ENCODE measurements around the gene NFATC2. TPM values are rescaled to one million over a fixed set of nuclear protein-coding genes. Genes with fewer than 3 reads are reported as not detected.

The NFATC2 gene
- total and polyA plus RNA-seq, 2 experiments from 2014 or later, result 4.9 to 8.3 TPM

DNA sequence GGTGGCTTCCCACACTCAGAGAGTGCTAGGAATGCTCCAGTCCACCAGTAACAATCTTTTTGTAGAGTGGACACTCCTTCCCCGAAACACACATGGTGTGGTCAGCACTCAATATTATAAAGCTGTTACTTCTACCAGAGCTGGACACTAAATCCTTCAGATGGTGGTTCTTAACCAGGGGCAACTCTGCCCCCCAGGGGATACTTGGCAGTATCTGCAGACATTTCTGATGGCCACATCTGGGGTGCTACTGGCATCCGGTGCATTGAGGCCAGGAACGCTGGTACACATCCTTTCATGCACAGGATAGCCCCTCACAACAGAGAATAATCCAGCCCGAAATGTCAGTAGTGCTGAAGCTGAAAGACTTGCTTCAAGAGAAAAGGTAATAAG lies 124.4 kb downstream of the NFATC2 start:
- Histone ChIP-seq H3K9me3 (ENCODE audit: low read depth) (no peaks in the 10 kb centered on the region), H4K20me1 (ENCODE audit: insufficient read depth, poor library complexity, severe bottlenecking) (no peaks in the 10 kb centered on the region), H3K27me3 (no peaks in the 10 kb centered on the region), H3K4me3 (no peak overlapping the region), H2AFZ (no peak overlapping the region), H3K4me2 (no peak overlapping the region), H3K79me2 (no peaks in the 10 kb centered on the region), H3K9me2 (replicated peaks; ENCODE audit: insufficient read depth) (no peaks in the 10 kb centered on the region), H3K36me3 (replicated peaks; ENCODE audit: insufficient read depth, low read depth) (no peaks in the 10 kb centered on the region), H3K4me1 (ENCODE audit: insufficient read depth) (no peaks in the 10 kb centered on the region), H3K27ac (no peak overlapping the region)
- DNase-seq (ENCODE audit: low spot score), result no peak
- WGBS (ENCODE audit: low lambda C conversion rate, missing lambda C conversion rate), result 99% methylated on average over 4 of the region's 4 CpGs
- TF ChIP-seq EZH2phosphoT487 (IDR thresholded peaks at IDR 0.05; ENCODE audit: low read depth, severe bottlenecking, unreplicated experiment) (no peak), EZH2 (IDR thresholded peaks at IDR 0.05; ENCODE audit: borderline replicate concordance) (no peak)
- TF ChIP-seq, protein P1, sequence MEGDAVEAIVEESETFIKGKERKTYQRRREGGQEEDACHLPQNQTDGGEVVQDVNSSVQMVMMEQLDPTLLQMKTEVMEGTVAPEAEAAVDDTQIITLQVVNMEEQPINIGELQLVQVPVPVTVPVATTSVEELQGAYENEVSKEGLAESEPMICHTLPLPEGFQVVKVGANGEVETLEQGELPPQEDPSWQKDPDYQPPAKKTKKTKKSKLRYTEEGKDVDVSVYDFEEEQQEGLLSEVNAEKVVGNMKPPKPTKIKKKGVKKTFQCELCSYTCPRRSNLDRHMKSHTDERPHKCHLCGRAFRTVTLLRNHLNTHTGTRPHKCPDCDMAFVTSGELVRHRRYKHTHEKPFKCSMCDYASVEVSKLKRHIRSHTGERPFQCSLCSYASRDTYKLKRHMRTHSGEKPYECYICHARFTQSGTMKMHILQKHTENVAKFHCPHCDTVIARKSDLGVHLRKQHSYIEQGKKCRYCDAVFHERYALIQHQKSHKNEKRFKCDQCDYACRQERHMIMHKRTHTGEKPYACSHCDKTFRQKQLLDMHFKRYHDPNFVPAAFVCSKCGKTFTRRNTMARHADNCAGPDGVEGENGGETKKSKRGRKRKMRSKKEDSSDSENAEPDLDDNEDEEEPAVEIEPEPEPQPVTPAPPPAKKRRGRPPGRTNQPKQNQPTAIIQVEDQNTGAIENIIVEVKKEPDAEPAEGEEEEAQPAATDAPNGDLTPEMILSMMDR (IDR thresholded peaks at IDR 0.05; ENCODE audit: poor library complexity), result no peak

DNA sequence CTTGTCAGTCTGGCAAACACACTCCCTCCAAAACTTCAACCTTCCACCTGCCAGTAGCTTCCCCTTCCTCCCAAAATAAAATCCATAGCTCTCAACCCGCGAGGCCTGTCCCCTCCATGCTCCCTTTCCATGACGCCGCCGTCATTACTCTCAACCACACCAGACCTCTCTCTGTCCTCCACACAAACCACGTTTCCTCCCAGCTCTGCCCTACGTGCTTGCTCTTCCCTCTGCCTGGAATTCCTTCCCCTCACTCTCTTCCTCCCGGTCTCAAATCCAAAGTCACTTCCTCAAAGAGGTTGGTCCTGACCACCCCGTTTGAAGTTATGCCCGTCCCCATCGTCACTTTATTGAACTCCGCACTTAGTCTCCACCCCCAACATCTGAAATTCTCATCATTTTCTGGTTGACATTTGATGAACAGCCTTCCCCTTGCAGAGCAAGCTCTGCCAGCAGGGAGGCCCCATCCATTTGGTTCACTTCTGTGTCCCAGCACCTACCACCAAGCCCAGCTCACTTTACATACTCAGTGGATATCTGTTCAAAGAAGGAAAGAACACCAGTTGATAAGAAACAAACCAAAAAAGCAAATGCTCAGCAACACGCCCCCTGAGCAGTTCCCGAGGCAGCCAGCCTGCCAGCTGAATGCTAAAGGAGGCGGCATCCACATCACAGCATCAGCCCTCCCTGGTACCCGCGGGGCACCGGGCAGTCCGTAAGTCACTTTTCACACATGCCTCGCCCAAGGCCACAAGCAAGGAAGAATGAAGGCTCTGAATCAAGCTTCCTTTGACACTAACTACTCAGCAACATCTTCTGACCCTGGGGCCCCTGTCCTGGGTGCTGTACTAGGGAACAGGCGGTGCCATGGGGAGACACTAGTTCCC lies 125.0 kb downstream of the NFATC2 start:
- H3K4me3 ChIP-seq, result no peak overlapping the region
- WGBS (ENCODE audit: low lambda C conversion rate, missing lambda C conversion rate), result 90% methylated on average over 21 of the region's 21 CpGs

DNA sequence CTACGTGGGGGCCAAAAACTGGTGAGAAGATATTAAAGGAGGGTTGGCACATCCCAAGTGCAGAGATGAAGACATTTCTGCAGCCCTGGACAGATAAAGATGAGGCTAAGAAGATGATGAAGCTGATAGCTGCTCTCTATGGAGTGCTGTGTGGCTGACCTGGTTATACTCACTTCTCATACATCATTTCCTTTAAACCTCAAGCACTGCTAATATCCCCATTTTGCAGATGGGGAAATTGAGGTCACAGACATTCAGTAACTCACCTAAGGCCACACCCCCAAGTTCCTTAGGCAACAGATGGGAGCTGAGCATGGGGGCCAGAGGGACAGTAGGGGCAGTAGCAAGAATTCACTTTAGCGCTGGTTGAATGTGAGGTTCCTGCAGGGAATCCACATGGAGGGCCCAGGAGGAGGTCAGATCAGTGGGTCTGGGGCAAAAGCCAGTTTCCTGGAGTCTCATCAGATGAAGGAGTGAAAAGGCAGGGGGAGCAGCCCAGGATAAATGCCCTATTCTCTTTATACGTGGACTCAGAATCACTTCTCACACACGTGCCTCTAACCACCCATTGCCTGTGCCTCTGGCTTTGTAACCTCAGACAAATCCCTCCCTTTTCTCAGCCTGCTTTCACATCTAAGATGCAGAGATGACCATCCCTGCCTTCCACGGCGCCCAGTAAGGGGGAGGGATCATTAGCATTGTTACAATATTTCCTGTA lies 125.8 kb downstream of the NFATC2 start:
- H3K4me3 ChIP-seq, result no peak overlapping the region
- no peaks in the 10 kb centered on the region for H3K36me3 ChIP-seq (replicated peaks; ENCODE audit: insufficient read depth, low read depth)
- H3K4me1 ChIP-seq (ENCODE audit: insufficient read depth), result peaks cover 4% of the 10 kb centered on the region
- no peaks in the 10 kb centered on the region for H3K9me2 ChIP-seq (replicated peaks; ENCODE audit: insufficient read depth)
- H3K4me2 ChIP-seq, result no peak overlapping the region
- no peaks in the 10 kb centered on the region for H3K27me3 ChIP-seq
- no peak overlapping the region for H2AFZ ChIP-seq
- H3K27ac ChIP-seq, result no peak overlapping the region
- DNase-seq (ENCODE audit: low spot score), result no peak
- no peaks in the 10 kb centered on the region for H4K20me1 ChIP-seq (ENCODE audit: insufficient read depth, poor library complexity, severe bottlenecking)
- no peaks in the 10 kb centered on the region for H3K79me2 ChIP-seq
- whole genome bisulfite sequencing (ENCODE audit: low lambda C conversion rate, missing lambda C conversion rate), result 84% methylated on average over 6 of the region's 6 CpGs
- TF ChIP-seq EZH2 (IDR thresholded peaks at IDR 0.05; ENCODE audit: borderline replicate concordance) (no peak), EZH2phosphoT487 (IDR thresholded peaks at IDR 0.05; ENCODE audit: low read depth, severe bottlenecking, unreplicated experiment) (no peak)
- TF ChIP-seq, protein P1 (IDR thresholded peaks at IDR 0.05; ENCODE audit: poor library complexity), result no peak
- no peaks in the 10 kb centered on the region for H3K9me3 ChIP-seq (ENCODE audit: low read depth)

More for the DNA sequence above, 125.0 kb downstream of the NFATC2 start:
- H3K27ac ChIP-seq, result no peak overlapping the region
- no peaks in the 10 kb centered on the region for H3K79me2 ChIP-seq
- no peak for DNase-seq (ENCODE audit: low spot score)
- H3K27me3 ChIP-seq, result no peaks in the 10 kb centered on the region
- H3K4me2 ChIP-seq, result no peak overlapping the region
- no peaks in the 10 kb centered on the region for H4K20me1 ChIP-seq (ENCODE audit: insufficient read depth, poor library complexity, severe bottlenecking)
- H3K9me3 ChIP-seq (ENCODE audit: low read depth), result no peaks in the 10 kb centered on the region
- H3K4me1 ChIP-seq (ENCODE audit: insufficient read depth), result peaks cover 2% of the 10 kb centered on the region
- no peak for TF ChIP-seq EZH2 (IDR thresholded peaks at IDR 0.05; ENCODE audit: borderline replicate concordance)
- TF ChIP-seq, protein P1 (IDR thresholded peaks at IDR 0.05; ENCODE audit: poor library complexity), result no peak
- no peak for TF ChIP-seq EZH2phosphoT487 (IDR thresholded peaks at IDR 0.05; ENCODE audit: low read depth, severe bottlenecking, unreplicated experiment)
- no peaks in the 10 kb centered on the region for H3K36me3 ChIP-seq (replicated peaks; ENCODE audit: insufficient read depth, low read depth)
- H2AFZ ChIP-seq, result no peak overlapping the region
- H3K9me2 ChIP-seq (replicated peaks; ENCODE audit: insufficient read depth), result no peaks in the 10 kb centered on the region
